GM21786 (cell line): ENCODE measurements around the gene PSENEN.

ENCODE experiments used
- ATAC-seq: cut with Tn5 transposase; IDR thresholded peaks from one replicate; pipeline ENCODE4 v1.9.1; 2021; ENCODE audit not compliant: unreplicated experiment

The PSENEN gene

GRCh38 chr19:35745328-35746086 lies at the start of gene PSENEN, which contains the start of gene U2AF1L4:
PSENEN (plus strand) TSS chr19:35745651; CDS start chr19:35745931, 280 bp downstream.
U2AF1L4 (minus strand) TSS chr19:35745418; CDS start chr19:35745391, 27 bp downstream.
- peak; percentile 47 for ATAC-seq

GRCh38 chr19:35695895-35696422 lies 49.5 kb upstream of the PSENEN start:
- ATAC-seq, result no peak

- no peak for ATAC-seq
Observed at GRCh38 chr19:35696835-35697234, 48.6 kb upstream of the PSENEN start.

- peak; percentile 91 for ATAC-seq
Observed at GRCh38 chr19:35702223-35703012, 43.0 kb upstream of the PSENEN start.

- ATAC-seq, result no peak
Observed at GRCh38 chr19:35703343-35703742, 42.1 kb upstream of the PSENEN start.

GRCh38 chr19:35704218-35704617 lies 41.2 kb upstream of the PSENEN start, which contains the start of gene ZBTB32:
ZBTB32 (plus strand) TSS chr19:35704558; CDS start chr19:35714627, 10,069 bp downstream.
- ATAC-seq, result no peak

GRCh38 chr19:35708391-35708790 lies 37.1 kb upstream of the PSENEN start:
- no peak for ATAC-seq

GRCh38 chr19:35710784-35711723 lies 34.4 kb upstream of the PSENEN start:
- ATAC-seq, result peak; percentile 41

- ATAC-seq, result no peak
Observed at GRCh38 chr19:35712567-35713505, 32.6 kb upstream of the PSENEN start.

GRCh38 chr19:35713506-35713850 lies 32.0 kb upstream of the PSENEN start:
- no peak for ATAC-seq

GRCh38 chr19:35713904-35714495 lies 31.5 kb upstream of the PSENEN start:
- no peak for ATAC-seq

- ATAC-seq, result no peak
Observed at GRCh38 chr19:35714601-35715354, 30.7 kb upstream of the PSENEN start.

GRCh38 chr19:35715355-35715809 lies 30.1 kb upstream of the PSENEN start:
- ATAC-seq, result no peak

GRCh38 chr19:35715981-35716800 lies 29.3 kb upstream of the PSENEN start:
- ATAC-seq, result no peak

- peak; percentile 49 for ATAC-seq
Observed at GRCh38 chr19:35716801-35717664, 28.4 kb upstream of the PSENEN start.

- ATAC-seq, result peak; percentile 32
Observed at GRCh38 chr19:35717665-35718344, 27.6 kb upstream of the PSENEN start, which contains the start of gene KMT2B. KMT2B (plus strand) TSS chr19:35718003; CDS start chr19:35718019, 16 bp downstream.
